ENCODE measurements around the gene PRDM7. TPM values are rescaled to one million over a fixed set of nuclear protein-coding genes. Genes with fewer than 3 reads are reported as not detected.

The PRDM7 gene
- total RNA-seq, 3 donors from 2014 or later = not detected

DNA sequence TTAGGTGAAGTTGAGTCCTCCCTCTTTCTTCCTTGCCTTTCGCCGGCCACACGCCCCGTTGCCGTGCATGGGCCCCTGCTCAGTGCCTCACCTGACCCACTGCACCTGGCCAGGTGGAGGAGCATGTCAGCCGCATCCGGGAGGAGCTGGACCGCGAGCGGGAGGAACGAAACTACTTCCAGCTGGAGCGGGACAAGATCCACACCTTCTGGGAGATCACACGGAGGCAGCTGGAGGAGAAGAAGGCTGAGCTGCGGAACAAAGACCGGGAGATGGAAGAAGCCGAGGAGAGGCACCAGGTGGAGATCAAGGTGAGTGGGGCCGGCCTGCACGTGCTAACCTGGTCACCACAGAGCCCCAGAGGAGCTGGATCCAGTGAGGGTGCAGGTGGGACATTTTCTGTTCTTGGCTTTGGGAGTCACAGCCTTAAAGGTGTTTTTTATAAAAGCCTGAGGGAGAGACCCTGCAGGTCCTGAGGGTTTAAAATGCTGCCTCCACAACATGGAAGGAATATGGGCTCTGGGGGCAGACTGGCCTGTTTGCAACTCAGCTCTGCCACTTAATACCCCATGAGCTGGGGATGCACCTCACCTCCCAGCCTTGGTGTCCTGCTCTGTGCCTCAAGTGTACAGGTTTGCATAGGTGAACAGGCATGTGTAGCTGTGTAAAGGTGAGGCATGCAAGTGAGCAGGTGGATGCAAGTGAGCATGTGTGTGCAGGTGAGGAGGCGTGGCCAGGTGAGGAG, 45.8 kb downstream of the PRDM7 start:
- Histone ChIP-seq H3K9me3 (no peaks in the 10 kb centered on the region), H3K4me3 (no peak overlapping the region), H3K36me3 (ENCODE audit: low read depth) (no peaks in the 10 kb centered on the region), H3K4me1 (ENCODE audit: low read depth) (no peaks in the 10 kb centered on the region)
- TF ChIP-seq, protein P1, sequence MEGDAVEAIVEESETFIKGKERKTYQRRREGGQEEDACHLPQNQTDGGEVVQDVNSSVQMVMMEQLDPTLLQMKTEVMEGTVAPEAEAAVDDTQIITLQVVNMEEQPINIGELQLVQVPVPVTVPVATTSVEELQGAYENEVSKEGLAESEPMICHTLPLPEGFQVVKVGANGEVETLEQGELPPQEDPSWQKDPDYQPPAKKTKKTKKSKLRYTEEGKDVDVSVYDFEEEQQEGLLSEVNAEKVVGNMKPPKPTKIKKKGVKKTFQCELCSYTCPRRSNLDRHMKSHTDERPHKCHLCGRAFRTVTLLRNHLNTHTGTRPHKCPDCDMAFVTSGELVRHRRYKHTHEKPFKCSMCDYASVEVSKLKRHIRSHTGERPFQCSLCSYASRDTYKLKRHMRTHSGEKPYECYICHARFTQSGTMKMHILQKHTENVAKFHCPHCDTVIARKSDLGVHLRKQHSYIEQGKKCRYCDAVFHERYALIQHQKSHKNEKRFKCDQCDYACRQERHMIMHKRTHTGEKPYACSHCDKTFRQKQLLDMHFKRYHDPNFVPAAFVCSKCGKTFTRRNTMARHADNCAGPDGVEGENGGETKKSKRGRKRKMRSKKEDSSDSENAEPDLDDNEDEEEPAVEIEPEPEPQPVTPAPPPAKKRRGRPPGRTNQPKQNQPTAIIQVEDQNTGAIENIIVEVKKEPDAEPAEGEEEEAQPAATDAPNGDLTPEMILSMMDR (IDR thresholded peaks at IDR 0.05) = no peak
- ATAC-seq (no peak), DNase-seq (no peak)
- intact Hi-C loops (cut with DNase I, micrococcal nuclease) = no loop called here

DNA sequence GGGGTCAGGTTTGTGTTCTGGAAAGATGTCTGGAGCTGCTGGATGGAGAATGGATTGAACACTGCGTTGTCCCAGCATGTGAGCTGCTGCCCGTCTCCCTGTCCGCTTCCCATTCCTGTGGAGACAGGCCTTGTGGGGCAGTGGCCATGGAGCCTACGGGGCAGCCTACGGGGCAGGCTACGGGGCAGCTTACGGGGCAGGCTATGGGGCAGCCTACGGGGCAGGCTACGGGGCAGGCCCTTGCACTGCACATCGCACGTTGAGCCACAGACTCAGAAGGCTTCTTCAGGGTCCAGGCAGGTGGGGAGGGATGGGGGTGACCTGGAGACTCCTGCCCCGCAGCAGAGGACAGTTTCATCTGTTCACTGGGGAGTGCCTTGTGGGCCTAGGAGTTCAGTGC, 48.1 kb downstream of the PRDM7 start:
- ATAC-seq (no peak), DNase-seq (no peak)
- H3K36me3 ChIP-seq (ENCODE audit: low read depth) = no peaks in the 10 kb centered on the region
- intact Hi-C loops (cut with DNase I, micrococcal nuclease) = no loop called here
- no peak overlapping the region for H3K4me3 ChIP-seq
- TF ChIP-seq, protein P1 (IDR thresholded peaks at IDR 0.05) = no peak
- H3K4me1 ChIP-seq (ENCODE audit: low read depth) = no peaks in the 10 kb centered on the region
- no peaks in the 10 kb centered on the region for H3K9me3 ChIP-seq

DNA sequence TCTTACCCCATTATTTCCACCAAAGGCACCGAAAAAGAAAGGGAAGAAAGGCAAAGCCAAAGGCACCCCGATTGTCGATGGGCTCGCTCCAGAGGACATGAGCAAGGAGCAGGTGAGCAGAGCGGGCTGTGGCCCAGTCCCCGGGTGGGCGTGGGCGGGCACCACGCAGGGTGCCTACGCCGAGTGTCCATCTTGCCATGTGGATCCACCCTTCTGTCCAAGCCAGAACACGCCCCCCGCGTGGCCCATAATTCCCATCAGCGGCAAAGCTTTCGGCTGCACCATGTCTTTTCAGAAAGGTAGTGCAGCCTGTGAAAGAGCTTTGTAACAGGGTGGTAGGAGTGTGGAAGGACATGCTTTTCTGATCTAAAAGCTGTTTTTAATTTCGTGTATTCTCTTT, 49.5 kb downstream of the PRDM7 start:
- DNase-seq (no peak), ATAC-seq (no peak)
- H3K36me3 ChIP-seq (ENCODE audit: low read depth) = no peaks in the 10 kb centered on the region
- H3K9me3 ChIP-seq = no peaks in the 10 kb centered on the region
- intact Hi-C loops (cut with DNase I, micrococcal nuclease) = no loop called here
- H3K4me3 ChIP-seq = no peak overlapping the region
- H3K4me1 ChIP-seq (ENCODE audit: low read depth) = no peaks in the 10 kb centered on the region
- TF ChIP-seq, protein P1 (IDR thresholded peaks at IDR 0.05) = no peak

DNA sequence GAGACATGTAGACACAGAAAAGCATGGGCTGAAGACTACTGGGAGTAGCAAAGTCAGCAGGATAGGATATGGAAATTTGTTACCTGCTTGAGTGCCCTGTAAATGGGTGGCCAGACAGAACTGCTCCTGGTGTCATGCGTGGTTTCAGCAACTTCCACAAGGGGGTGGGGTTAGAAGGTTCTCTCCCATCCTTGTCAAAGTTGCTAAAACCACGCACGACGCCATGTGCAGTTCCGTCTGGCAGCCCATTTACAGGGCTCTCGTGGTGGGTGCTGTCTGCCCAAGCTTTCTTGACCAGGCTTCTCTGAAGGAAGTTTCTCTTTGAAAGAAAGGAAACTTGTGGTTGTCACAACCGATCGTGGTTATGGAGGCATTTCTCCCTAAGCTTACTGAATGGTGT, 51.0 kb downstream of the PRDM7 start:
- intact Hi-C loops (cut with DNase I, micrococcal nuclease) = no loop called here
- H3K9me3 ChIP-seq = no peaks in the 10 kb centered on the region
- H3K4me3 ChIP-seq = no peak overlapping the region
- ATAC-seq (no peak), DNase-seq (no peak)
- no peaks in the 10 kb centered on the region for H3K4me1 ChIP-seq (ENCODE audit: low read depth)
- no peaks in the 10 kb centered on the region for H3K36me3 ChIP-seq (ENCODE audit: low read depth)
- TF ChIP-seq, protein P1 (IDR thresholded peaks at IDR 0.05) = no peak

DNA sequence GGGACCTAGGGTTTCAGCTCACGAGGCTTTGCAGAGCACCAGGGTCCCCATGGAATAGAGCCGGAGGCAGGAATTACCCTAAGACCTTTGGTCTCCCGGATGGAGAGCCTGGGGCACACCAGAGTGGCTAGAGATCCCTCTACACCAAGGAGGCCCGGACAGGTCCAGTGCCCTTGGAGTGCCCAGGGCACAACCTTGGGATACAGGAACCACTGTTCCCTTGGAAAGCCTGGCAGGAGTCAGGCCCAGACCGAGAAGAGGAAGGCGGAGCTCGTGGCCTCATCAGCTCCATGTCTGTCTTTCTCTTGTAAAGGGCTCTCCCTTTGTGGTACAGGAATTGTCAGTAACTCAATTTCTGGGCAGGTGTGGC, 54.1 kb downstream of the PRDM7 start:
- TF ChIP-seq, protein P1 (IDR thresholded peaks at IDR 0.05) = no peak
- peak; percentile 32 for ATAC-seq
- DNase-seq = peak in 1 of 3 donors; percentile 36
- Histone ChIP-seq H3K9me3 (no peaks in the 10 kb centered on the region), H3K4me3 (peak overlapping the region; percentile 9), H3K36me3 (ENCODE audit: low read depth) (no peaks in the 10 kb centered on the region), H3K4me1 (ENCODE audit: low read depth) (peaks cover 4% of the 10 kb centered on the region)
- intact Hi-C loops (cut with DNase I, micrococcal nuclease) = no loop called here
